ENCODE results near the gene IQCE.
A peak's percentile ranks its signal among the peaks of the same experiment; 100 is the strongest.

IQCE gene, protein sequence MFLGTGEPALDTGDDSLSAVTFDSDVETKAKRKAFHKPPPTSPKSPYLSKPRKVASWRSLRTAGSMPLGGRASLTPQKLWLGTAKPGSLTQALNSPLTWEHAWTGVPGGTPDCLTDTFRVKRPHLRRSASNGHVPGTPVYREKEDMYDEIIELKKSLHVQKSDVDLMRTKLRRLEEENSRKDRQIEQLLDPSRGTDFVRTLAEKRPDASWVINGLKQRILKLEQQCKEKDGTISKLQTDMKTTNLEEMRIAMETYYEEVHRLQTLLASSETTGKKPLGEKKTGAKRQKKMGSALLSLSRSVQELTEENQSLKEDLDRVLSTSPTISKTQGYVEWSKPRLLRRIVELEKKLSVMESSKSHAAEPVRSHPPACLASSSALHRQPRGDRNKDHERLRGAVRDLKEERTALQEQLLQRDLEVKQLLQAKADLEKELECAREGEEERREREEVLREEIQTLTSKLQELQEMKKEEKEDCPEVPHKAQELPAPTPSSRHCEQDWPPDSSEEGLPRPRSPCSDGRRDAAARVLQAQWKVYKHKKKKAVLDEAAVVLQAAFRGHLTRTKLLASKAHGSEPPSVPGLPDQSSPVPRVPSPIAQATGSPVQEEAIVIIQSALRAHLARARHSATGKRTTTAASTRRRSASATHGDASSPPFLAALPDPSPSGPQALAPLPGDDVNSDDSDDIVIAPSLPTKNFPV

DNA sequence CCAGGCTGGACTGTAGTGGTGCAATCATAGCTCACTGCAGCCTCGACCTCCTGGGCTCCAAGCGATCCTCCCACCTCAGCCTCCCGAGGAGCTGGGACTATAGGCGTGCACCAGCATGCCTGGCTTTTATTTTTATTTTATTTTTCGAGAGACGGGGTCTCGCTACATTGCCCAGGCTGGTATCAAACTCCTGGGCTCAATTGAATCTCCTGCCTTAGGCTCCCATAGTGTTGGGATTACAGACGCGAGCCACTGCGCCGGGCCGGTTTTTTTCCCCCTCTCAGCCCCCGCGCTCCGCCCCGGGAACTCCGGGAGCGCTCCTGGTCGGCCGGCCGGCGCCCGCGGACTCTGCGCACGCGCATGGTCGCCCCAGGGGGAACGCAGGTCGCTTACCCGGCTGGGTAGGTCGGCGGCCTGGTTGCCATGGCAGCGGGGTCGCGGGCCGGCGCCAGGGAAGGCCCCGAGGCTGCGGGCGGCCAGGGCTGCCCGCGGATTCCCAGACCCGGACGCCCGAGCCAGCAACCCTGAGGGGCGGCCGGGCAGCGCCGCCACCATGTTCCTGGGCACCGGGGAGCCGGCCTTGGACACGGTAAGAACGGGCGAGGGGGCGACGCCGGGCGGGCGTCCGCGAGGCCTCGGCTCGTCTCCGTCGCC lies at the start of gene IQCE:
IQCE (plus strand) TSS at position 351 of the 654 bp plus-strand sequence; CDS start at position 554, 203 bp downstream.
- DNase-seq: peak; percentile 96

DNA sequence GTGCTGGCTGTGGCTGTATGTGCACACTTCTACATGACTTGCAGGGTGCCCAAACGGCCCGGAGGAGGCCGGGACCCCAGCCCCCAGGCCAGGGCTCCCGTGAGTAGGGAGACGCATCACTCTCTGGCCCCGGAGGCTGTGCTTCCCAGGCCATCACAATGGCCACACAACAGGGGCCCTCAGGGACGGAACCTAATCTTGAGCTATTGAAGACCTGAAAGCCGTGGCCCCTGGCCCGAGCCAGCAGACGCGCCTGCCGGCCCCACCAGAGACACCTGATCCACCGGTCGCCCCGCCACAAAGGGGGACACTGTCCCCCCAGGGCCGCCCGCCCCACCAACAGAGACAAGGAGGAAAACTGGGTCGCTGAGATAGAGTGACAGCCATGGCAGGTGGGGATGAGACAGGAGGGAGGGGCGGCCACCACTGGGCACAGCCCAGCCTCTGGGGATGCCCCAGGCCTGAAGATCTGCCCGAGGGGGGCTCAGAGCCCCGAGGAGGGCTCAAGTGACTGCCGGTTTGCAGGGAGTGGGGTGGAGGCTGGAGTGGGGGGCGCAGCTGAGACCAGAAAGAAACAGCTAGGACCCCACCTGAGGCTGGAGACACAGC lies 49.4 kb upstream of the IQCE start:
- no peak for DNase-seq

DNA sequence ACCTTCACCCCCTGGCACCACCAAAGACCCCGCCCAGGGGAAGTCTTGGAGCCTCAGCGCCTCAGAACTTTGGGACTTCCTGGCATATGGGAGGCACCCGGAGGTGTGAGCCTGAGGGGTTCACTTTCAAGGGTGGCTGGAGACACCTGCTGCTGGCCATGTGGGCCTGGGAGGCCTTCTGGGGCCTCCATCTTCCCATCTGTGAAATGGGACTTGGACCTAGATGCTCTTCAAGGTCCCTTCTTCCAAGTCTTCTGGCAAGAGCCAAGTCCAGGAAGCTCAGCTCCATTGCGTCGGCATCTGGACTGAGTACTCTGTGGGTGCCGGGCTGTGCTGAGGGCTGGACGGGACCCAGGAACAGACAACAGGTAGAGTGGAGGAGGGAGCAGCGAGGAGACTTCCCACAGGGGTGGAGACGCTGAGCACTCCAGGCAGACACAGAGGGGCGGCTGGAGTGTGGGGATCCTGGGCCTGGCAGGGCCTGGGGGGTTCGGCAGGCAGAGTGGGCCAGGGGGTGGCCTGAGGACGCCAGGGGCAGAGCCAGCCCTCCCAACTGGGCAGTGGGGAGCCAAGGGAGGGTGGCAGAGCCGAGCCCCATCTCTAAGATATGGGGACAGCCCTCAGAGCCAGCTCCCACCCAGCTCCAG lies 48.5 kb upstream of the IQCE start:
- no peak for DNase-seq

DNA sequence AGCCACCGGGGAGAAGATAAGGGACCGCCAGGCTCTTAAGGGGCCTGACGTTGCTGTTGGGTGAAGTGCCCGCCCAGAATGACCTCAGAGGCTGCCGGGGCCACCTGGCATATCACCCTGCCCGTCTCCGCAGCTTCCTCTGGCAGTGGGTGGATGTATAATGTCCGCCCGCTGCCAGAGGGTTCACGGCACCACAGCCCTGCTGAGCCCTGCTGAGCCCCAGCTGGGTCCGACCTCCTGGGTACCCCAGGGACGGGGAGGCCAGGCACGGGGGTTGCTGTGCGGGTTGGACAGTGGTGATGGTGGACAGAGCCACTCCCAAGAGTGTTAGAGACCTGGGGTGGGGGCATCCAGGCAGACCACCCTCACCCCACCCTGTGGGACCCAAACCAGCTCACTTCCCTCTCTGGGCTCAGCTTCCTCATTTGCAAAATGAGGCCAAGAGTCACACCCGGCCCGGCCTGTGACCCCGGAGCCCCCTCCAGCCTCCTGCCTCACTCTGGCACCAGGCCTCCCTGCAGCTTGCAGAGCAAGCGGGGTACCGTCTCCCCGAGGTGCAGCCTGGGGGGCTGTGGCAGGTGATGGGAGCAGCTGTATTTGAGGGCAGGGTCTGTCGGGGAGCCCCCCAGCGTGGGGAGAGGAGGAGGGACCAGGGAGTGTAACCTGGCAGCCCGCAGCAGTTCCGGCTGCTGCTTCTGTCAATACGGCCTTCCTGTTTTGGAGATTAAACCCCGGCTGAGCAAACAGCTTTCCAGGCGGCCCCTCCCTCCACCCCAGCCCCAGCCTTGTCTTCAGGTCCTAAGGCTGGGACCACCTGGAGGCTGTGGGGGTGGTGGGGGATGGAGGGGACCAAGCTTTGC lies 47.6 kb upstream of the IQCE start:
- peak; percentile 85 for DNase-seq

DNA sequence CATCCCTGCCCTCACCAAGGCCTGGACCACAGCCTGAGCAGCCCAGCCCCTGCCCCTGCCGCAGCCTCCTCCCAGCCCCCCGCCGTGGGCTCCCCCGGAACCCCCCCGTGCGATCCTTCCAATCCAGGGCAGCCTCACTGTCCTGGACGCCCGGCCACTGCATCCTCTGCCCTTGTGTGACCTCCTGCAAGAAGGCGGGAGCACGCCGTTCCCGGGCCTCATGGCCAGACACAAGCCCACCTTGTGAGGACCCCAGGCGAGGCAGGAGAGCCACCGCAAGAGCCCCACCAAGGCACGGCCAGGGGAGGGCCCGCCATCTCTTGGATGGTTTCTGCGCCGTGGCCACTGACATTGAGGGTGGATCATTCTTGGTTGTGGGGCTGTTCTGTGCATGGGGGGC lies 47.0 kb upstream of the IQCE start:
- DNase-seq: no peak

DNA sequence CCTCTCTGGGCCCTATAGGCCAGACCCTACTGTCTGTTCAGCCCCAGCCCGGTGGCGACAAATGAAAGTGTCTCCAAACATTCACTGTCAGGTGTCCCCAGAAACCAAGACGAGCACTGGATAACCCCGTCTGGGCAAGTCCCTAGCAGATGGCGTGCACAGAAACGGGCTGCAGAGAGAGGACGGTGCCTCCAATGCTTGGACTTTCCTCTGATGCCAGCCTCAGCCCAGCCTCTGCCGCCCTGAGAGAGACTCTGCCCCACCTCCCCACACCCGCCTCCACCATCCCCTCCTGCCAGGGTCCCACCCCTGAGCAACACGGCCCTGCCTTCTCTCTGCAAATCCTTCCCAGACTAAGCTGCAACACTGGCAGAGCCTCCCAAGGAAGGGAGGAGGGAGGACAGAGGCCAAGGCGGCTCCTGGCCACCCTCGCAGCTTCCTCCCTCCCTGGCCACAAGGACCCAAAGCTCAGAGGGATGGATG lies 46.6 kb upstream of the IQCE start:
- DNase-seq: no peak

DNA sequence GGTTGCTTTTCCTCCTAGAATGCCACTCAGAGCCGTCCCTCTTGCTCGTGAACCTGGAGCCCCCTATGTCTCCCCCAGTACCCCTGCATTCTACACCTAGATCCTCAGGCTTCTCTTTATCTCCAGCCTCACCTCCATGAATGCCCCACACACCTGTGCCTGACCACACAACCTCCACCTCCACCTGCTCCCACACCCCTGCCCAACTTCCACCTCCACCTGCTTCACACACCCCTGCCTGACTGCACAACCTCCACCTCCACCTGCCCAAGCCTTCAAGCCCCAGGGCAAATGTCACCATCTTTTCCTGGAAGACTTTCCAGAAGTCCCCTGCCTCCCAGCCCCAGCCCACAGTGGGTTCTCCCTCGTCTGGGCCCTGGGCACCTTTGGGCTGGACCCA lies 46.1 kb upstream of the IQCE start:
- no peak for DNase-seq

DNA sequence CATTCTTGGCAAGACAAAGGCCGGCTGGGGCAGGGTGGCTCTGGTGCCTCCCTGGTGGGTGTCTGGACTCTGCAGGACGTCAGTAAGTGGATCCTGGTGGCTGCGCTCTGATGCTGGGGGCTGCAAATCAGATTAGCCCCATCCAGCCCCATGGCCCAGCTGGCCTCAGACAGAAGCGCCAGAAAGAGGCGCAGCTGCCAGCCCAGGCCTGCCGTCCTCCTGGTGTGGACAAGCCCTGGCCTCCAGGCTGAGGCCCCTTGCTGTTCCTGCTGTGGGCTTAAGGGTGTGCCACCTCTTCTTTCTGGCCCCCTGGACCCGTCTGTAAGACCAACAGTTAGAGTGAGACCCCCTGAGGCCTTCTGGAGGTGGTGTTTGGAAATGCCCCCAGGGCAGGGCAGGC lies 45.1 kb upstream of the IQCE start:
- DNase-seq: no peak

DNA sequence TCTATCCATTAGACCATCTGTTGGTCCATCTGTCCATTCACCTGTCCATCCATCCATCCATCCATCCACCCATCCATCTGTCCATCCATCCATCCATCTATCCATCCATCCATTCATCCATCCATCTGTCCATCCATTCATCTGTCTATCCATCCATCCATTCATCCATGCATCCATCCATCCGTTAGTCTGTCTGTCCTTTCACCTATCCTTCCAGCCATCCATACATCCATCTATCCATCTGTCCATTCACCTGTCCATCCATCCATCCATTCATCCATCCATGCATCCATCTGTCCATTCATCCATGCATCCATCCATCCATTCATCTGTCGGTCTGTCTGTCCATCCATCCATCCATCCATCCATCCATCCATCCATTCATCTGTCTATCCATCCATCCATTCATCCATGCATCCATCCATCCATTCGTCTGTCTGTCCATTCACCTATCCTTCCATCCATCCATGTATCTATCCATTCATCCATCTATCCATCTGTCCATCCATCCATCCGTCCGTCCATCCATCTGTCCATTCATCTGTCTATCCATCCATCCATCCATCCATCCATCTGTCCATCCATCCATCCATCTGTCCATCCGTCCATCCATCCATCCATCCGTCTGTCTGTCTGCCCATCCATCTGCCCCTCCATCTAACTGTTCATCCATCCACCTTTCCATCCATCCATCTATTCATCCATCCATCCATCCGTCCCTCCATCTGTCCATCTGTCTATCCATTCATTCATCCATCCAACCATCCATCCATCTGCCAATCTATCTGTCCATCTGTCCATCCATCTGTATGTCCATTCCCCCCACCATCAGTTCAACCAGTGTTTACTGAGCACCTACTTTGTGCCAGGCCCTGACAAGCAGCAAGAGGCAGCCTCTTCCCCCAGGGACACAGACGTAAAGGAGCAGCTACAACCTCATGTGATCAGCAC lies 44.0 kb upstream of the IQCE start:
- DNase-seq: no peak

DNA sequence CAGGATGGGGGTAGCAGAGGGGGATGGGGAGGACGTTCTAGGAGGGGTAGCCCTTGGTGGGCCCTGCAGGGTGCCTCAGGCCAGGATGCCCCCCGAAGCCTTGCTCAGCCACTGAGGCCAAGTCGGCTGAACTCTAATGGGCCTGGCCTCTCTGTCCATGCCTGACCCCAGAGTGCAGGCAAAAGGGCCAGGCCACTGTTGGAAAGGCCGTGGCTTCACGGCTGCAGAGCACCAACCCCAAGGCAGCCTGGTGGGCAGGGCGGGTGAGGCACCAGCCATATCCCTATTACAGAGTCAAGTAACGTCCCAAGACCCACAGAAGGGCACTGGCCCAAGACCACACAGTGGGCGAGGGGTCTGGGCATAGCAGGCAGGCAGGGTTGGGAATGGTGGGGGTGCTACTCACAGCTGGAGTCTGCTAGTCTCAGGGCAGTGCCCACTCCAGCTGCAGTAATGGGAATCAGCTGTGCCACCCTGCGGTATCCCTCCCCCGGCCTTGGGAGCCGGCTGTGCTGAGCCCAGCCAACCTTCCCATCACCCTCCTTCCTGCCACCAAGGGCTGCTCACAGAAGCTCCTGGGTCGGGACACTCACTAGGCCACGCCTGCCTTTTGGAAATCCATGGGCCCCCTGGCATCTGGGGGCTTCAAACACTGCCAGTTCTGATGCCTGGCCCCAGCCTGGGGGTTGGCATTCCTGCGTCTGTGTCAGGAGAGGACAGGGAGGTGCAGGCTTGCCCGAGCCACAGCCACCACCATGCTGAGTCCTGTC lies 43.2 kb upstream of the IQCE start:
- DNase-seq: no peak

DNA sequence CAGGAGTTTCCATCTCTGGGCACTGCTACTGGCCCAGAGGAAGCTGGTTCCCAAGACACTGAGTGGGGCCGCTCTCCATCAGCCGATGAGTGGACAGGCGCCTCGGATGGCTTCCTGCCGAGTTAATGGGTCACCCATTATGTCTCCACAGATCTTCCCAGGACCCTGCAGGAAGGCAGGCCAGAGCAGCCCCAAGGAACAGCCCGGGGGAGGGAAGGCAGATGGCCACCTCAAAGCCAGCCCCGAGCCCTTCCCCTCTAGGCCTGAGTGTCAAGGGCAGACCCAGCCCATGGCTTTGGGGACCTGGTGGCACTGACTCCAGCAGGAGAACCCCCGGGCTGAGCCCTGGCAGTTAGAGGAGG lies 42.6 kb upstream of the IQCE start:
- DNase-seq: no peak

DNA sequence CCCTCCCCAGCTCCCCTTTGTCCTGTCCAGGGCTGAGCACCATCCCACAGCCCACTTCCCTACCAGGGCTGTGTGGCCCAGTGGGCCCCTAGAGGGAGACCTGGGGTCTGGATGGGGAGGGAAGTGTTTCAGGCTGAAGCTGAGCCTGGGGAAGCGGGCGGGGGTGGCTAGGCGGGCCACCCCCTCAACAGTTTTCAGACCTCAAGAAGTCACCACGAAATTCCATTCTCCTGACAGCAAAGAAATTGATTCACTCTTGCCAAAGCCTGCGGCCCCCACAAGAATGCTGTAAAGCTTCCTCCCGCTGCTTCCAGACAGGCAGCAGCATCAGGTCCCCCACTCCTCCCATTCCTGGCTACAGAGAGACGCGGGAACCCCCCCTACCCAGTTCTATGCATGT lies 41.8 kb upstream of the IQCE start:
- DNase-seq: no peak

DNA sequence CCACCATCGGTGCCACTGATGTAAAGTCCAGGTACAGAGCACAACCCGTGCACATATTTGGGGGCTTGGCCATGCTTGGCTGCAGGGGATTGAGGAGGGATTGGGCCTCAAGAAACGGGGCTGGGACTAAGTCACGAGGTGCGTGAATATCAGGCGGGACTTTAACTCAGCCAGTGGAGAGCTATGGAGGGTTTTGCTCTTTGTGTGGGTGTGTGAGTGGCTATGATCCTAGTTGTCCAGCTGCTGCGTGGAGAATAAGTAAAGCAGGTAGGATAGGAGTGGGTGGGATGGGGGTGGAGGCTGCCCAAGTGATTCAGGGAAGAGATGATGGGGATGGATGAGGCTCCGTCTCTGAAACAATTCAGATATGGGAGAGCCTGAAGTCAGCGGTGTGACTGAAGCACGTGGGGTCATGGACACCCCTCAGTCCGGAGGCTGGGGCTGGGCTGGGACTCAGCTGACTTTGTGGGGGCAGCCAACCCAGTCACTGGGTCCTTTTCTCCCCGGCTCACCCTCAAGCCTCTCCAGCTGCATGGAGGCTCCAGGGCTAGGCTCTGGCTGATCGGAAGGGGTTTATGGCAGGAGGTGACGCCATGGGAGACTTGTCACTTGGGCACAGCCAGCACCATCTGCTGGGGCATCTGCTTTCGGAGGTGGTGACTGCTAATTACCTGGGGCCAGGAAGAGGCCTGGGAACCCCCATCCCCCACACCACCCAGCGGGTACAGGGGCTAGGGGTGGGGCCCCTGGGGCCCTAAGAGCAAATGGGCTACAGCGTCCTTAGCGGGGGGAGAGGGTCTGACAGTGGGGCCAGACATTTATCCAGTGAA lies 40.9 kb upstream of the IQCE start:
- no peak for DNase-seq

DNA sequence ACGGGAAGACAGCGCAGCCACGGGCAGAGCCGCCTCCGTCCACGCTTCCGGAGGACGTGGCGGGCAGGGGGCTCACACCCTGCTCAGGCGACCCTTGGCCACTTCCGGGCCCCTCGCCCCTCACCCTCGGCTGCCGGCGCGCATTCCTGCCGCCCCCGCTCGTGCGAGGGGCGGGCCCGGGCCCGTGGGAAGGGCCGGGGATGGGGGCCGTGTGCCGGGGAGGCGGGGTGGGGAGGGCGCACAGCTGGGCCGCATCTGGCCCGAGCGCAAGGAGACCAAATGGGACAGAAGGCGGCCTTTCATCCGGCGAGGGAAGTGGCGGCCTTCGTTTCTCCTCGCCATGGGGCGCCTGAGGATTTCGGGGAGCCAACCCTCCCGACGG lies 40.1 kb upstream of the IQCE start:
- no peak for DNase-seq

DNA sequence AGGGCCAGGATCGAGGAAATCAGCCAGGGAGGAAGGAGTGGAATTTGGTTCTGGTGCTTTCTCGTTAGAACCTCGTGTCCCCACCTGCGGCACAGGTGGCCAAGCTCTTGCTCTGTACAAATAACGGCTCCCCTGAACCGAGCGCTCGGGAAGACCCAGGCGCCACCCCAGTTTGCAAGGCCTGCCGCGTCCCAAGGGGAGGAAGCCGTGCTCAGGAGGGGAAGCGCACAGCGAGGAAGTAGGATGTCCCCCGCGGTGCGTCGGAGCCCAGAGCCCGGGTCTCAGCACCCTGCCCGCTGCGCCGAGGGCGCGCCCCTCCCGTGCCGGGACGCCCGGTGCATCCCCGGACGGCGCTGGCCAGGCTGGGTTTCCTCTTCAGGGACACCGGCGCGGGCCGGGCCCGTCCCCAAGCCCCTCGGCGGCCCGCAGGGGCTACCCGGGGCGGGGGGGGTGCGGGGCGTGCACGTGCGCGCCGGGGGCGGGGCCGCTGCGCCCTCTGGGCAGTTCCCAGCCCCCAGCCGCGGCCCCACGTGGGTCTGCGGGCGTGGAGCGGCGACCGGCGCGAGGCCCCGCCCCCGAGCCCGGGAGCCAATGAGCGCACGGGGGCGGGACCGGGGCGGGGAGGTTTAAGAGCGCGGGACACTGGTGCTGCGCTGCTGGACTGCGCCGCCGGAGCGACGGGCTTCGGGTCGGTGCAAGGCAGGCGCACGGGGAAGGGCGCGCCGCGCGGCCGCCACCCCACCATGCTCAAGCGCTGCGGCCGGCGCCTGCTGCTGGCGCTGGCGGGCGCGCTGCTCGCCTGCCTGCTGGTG lies 39.5 kb upstream of the IQCE start, which contains the start of gene LFNG:
LFNG (plus strand) TSS at position 656 of the 812 bp plus-strand sequence; CDS start at position 744, 88 bp downstream.
- peak; percentile 94 for DNase-seq

DNA sequence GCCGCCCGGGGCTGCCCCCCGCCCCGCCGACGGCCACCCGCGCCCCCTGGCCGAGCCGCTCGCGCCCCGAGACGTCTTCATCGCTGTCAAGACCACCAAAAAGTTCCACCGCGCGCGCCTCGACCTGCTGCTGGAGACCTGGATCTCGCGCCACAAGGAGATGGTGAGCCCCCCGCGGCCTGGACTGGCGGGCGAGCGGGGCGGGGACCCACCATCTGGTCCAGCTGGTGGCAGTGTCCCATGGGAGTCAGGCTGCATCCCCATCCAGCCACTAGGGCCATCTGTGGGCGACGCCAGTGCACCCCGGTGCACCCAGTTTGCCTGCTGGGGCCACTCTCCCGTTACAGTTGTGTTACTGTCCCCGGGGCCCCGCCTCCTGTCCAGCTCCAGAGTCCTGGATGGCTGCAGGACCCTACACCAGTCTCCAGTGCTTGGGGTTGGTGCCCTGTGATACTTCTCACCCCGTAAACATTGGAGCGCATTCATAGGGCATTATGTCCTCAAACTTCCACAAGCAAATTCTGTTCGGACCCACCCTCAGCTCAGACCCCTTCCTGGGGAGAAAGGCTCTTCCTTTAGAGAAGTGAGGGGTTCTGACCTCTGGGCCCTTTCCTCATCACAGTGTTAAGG lies 38.5 kb upstream of the IQCE start:
- no peak for DNase-seq

DNA sequence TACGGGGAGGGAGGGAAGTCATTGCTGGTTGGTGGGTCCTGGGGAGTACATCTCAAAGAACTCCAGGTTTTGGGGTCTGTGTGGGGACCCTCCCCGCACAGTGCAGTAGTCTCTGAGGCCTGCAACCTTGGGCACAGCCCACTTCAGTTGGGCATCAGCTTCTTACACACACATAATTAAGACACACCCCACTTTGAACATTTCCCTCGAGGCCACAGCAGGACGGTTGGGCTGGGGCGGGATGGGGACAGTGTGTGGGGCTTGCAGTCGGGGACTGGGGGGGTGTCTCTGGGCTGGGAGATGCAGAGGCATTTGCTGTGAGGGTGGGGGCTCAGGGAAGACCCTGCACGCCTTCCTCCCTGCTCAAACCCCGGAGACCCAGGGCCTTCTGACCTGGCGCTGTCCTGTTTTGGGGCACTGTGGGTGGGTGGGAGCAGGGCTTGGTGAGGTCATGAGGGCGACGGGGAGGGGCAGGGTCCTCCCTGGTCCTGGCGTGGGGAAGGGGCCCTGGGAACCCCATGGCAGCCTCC lies 38.0 kb upstream of the IQCE start:
- DNase-seq: no peak
